D721Med (cell line): Measurements from ENCODE around the gene LRP1B.

ENCODE experiments used
- DNase-seq: peaks from one replicate; pipeline ENCODE4 v3.0.0; 2011; ENCODE audit warnings: low spot score; ENCODE audit not compliant: insufficient read length
- FAIRE-seq: peaks from 2 replicates; lab custom pipeline; 2011; peaks lifted over from hg19 to GRCh38; lab: Jason Lieb, UNC
- CTCF ChIP-seq: IDR thresholded peaks from 2 replicates; pipeline ENCODE4 v1.5.1; 2012; ENCODE audit warnings: mild to moderate bottlenecking, control low read depth; ENCODE audit not compliant: insufficient read depth; ENCODE audit errors: missing control alignments

Gene LRP1B

GRCh38 chr2:141317986-141318385 lies 812.8 kb downstream of the LRP1B start:
- FAIRE-seq (peak; percentile 21), DNase-seq (no peak)
- no peak for TF ChIP-seq CTCF

GRCh38 chr2:141316606-141317005 lies 814.2 kb downstream of the LRP1B start:
- FAIRE-seq, result no peak
- TF ChIP-seq CTCF, result no peak
- no peak for DNase-seq

GRCh38 chr2:141316103-141316502 lies 814.7 kb downstream of the LRP1B start:
- no peak for DNase-seq
- TF ChIP-seq CTCF, result no peak
- no peak for FAIRE-seq

- TF ChIP-seq CTCF, result no peak
- FAIRE-seq, result no peak
Observed at GRCh38 chr2:141313972-141314371, 816.8 kb downstream of the LRP1B start.

GRCh38 chr2:141311430-141311829 lies 819.4 kb downstream of the LRP1B start:
- no peak for DNase-seq

More at GRCh38 chr2:141313972-141314371, 816.8 kb downstream of the LRP1B start:
- no peak for DNase-seq

GRCh38 chr2:141306368-141306767 lies 824.4 kb downstream of the LRP1B start:
- FAIRE-seq (no peak), DNase-seq (no peak)
- no peak for TF ChIP-seq CTCF

More at GRCh38 chr2:141311430-141311829, 819.4 kb downstream of the LRP1B start:
- TF ChIP-seq CTCF, result no peak
- FAIRE-seq, result no peak

GRCh38 chr2:141301551-141301950 lies 829.3 kb downstream of the LRP1B start:
- TF ChIP-seq CTCF, result no peak
- DNase-seq (no peak), FAIRE-seq (no peak)
